ENCODE measurements around the gene ACADVL.
"Not testable (repeated sequence)": the region's sequence is repeated elsewhere in the genome, so short reads cannot be mapped to it uniquely, and the experiment has no call there.

Gene ACADVL

DNA sequence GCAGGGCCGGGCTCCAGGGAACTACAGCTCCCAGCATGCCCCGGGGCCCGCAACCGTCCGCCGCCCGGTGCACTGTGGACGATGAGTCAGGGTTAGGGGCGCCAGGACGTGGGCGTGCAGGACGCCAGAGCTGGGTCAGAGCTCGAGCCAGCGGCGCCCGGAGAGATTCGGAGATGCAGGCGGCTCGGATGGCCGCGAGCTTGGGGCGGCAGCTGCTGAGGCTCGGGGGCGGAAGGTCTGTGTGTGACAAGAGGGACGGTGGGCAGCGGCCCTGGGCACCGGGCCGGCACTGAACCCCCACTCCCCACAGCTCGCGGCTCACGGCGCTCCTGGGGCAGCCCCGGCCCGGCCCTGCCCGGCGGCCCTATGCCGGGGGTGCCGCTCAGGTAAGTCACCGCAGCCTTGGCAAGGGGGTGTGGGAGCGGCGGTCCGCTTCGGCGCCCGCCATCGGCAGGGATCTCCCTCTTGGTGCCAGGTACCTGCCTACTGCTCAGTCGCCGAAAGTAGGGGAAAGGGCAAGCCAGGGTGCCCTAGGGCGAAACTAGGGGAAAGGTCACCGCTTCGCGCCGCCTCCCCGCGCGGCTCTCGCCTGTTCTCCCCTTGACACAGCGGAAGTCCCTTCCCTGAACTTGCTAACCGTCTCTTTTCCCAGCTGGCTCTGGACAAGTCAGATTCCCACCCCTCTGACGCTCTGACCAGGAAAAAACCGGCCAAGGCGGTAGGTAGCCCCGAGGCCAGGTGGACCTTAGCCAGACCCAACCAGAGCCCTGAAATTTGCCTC is at the start of gene ACADVL, which contains the start of gene DLG4:
Gene ACADVL (plus strand): TSS at position 127 of the 781 bp plus-strand sequence. CDS start 47 bp downstream, at position 174.
Gene DLG4 (minus strand): TSS at position 25 of the 781 bp plus-strand sequence.
- DNase-seq (ENCODE audit: low spot score): peak; percentile 94

DNA sequence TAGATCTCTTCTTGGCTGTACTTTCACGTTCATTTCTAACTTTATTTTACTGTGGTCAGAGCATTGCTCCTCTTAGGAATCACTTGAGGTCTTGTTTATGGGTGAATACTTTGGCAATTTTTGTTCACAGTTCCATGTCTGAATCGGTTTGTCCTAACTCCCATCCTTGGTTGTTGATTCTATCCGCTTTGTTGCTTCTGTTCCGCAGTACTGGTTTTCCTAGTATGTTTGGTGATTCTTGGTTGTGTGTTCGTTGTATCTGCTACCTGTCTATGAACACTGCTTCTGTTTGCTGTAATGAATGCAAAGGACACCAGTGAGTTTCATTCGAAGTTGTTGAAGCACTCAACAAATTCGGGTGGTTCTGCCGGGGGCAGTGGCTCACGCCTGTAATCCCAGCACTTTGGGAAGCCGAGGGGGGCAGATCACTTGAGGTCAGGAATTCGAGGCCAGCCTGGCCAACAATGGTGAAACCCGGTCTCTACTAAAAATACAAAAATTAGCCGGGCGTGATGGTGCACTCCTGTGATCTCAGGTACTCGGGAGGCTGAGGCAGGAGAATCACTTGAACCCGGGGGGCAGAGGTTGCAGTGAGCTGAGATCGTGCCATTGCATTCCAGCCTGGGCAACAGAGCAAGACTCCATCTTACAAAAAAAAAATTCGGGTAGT is 47.1 kb upstream of the ACADVL start:
- DNase-seq (ENCODE audit: low spot score): not testable (repeated sequence)

DNA sequence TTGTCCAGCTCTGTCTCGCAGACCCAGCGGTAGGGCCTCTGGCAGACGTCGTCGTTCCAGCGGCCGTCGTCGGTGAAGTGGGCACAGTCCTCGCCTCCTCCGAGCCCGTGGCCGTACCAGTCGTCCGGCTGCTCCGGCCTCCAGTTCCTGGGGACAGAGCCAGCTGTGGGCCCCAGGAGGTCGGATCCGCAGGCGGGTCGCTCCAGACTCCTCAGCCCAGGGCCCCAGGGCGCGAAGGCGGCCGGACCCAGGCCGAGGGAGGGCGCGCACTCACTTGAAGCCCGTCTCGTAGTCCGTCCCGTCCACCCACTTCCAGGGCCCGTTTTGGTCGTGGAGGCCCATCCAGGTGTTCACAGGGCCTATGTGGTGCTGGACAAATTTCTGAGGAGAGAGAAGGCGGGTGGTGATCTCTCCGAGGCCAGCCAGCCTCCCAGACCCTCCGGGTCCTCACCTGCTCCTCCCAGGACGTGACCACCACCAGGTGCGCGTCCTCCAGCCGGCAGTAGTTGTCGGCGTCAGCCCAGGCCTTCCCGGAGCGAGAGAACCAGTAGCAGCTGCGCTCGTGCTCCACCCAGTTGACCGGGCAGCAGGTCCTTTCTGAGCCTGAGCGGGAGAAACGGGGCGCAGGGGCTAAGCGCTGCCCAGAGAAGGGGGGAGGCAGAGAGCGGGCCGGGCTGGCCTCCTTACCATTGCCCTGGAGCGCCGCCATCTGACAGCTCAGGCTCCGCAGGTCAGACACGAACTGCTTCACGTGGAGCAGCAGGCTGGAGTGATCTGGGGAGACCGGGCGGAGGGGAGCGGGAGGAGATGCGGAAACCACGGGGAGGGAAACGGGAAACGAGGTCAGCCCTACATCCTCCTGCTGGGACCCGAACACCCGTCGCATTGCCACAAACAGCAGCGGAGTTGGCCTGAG is 45.8 kb upstream of the ACADVL start:
- no peak for DNase-seq (ENCODE audit: low spot score)

DNA sequence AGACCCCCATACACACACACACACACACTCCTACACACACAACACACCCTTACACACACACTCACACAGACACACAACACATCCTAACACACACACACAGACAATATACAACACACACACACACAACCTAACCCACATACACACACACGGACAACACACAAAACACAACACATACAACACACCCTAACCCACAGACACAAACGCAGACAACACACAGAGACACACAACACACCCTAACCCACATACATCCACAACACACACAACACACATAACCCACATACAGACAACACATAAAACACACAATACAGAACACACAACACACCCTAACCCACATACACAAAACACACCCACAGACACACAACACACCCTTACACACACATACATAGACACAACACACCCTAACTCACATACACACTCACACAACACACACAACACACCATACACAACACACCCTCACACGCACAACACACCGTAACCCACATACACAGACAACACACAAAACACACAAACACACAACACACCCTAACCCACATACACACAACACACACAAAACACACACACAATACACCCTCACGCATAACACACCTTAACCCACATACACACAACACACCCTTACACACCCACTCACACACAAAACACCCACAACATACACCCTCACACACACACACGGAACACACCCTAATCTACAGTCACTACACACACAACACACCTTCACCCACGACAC is 45.0 kb upstream of the ACADVL start:
- no peak for DNase-seq (ENCODE audit: low spot score)

DNA sequence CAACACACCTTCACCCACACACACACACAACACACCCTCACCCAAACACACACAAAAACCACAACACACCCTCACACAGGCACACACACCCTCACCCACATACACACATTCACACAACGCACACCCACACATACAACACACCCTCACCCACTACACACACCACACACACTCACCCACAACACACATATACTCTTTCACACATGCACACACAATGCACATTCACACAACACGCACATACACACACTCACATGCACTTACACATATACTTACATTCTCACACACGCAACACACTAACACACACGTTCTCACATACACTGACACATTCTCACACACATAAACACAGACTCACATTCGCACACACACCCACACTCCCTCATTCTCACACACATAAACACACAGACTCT is 44.4 kb upstream of the ACADVL start:
- no peak for DNase-seq (ENCODE audit: low spot score)

DNA sequence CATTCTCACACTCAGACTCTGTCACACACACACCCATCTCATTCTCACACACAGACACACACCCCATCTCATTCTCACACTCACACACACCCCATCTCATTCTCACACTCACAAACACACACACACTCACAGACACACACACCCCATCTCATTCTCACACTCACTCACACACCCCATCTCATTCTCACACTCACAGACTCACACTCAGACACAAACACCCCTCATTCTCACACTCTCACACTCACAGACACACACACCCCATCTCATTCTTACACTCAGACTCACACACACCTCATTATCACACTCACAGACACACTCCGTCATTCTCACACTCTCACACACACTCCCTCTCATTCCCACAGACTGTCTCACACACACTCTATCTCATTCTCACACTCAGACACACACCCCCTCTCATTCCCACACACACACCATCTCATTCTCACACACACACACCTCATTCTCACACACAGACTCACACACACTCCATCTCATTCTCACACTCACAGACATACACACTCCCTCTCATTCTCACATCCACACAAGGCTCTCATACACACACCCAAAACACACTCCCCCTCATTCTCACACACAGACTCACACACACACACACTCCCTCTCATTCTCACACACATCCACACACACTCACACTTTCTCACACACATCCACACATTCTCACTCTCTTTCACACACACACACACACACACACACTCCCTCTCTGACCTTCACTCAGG is 43.5 kb upstream of the ACADVL start:
- no peak for DNase-seq (ENCODE audit: low spot score)

DNA sequence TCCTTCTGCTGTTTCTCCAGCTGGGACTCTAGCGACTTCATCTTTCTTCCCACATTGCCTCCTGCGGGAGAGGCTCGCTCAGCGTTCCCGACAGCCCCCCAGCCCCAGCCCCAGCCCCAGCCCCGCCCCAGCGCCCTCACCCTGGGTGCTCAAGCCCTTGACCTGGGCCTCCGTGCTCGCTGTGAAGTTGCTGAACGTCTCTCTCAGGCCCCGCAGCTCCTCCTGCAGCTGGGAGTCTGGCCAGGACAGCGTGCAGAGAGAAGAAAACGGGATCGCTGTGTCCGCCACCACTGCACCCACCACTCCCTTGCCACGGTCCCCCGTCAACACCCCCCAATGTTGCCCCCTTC is 42.9 kb upstream of the ACADVL start:
- DNase-seq (ENCODE audit: low spot score): no peak

DNA sequence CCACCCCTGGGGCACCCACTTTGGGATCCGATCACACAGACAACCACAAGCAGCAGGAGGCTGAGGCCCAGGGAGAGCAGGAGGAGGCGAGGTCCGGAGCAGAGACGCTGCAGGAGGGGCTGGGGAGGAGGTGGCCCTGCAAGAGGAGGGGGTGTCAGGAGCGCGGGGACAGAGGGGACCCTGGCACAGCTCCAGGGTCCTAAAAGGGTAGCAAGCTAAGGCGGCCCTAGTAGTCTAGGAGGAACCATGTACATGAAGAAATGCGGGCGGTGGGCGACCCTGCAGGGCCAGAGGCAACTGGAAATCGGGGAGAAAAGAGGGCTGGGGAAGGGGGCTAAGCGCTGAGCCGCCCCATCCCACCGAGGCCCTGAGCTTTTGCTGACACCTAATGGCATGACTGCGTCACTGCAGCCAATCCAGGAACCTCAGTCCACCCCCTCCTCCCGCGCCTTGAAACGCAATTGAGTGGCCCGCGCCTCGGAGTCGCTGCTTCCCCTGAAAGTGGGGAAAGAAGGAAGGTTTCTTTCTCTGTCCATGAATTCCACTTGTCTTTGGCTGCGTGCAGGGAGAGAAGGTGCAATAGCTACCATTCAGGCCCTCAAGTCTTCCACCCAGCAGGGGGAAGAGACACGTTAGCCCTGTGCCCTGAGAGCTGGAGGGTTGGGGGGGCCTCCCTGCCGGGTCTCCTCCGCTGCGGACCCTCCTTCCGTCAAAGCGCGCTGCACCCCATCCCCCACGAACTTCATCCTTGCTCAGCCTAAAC is 42.4 kb upstream of the ACADVL start:
- peak; percentile 77 for DNase-seq (ENCODE audit: low spot score)

DNA sequence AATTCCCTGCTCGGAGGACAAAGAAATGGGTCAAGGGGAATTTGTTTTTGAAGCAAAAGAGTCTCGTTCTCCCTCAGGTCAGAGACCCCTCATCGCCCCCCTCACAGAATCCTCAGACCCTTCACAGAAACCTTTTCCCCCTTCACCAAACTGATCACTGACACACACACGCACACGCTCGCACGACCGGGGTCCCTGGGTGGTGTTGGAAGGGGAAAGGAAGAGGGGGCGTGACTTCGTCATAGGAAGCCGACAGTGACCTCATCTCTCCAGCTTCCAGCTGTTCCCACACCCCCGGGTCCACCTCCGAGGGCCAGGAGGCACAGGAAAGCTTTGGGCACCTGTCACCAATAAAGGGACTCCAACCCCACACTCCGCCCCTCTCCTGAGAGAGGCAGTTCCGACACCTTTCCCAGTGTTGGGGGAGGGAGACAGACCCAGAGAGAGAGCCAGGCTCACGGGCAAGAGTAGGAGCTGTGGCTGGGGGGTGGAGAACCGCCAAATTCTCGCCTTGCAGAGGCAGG is 41.7 kb upstream of the ACADVL start:
- peak; percentile 59 for DNase-seq (ENCODE audit: low spot score)

DNA sequence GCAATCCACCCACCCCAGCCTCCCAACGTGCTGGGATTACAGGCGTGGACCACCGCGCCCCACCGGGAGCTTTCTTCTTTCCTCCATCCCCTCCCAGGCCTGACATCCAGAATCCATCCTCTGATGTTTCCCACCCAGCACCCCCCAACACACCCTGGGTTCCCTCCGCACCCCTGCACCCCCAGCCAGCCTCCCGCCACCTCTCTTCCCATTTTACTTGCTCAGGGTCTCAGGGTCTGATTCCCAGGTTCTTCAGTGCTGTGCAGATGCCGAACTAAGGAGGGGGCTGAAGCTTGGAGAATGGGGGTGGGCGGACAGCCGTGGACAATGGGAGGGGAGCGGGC is 40.8 kb upstream of the ACADVL start:
- no peak for DNase-seq (ENCODE audit: low spot score)

DNA sequence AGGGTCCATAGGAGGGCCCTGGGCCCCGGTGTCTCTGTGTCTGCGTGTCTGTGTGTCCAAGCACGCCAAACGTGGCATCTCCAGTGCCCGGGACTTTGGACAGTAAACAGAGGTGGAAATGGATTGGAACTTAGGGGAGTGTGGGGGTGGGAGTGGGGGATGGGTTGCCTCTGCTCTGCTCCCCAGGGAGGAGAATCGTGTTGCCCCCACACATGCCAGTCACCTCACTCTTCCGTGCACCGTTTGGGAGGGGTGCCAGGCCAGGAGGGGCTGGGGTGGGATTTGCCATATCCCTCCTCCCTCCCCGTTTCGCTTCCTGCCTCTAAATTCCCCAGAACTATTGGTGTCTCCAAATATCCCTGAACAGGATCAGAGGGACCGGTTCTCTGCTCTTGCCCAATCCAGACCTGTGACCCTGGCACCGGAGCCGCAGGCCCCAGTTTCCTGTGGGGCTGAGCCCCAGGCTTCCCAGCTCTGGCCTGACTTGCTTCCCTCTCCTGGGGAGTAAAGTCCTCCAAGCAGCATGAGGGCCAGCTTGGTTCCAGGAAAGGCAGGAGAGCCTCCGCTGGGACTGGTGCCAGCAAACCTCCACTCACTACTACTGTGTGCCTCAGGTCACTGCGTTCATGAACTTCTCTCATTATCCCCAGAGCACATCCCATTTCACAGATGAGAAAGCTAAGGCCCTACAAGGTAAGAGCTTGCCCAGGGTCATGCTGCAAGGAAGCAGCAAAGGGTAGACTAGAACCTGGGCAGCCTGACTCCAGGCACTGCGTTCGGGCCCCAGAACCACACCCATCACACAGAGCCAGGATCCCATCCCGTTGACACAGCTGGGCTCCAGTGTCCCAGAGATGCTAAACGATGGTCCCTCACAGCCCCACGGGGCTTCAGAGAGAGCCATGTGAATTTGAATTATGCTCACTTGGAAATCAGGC is 40.2 kb upstream of the ACADVL start, which contains the start of gene ASGR1:
Gene ASGR1 (minus strand): TSS at position 54 of the 938 bp plus-strand sequence. CDS start 807 bp downstream, outside the sequence.
- peak; percentile 62 for DNase-seq (ENCODE audit: low spot score)

DNA sequence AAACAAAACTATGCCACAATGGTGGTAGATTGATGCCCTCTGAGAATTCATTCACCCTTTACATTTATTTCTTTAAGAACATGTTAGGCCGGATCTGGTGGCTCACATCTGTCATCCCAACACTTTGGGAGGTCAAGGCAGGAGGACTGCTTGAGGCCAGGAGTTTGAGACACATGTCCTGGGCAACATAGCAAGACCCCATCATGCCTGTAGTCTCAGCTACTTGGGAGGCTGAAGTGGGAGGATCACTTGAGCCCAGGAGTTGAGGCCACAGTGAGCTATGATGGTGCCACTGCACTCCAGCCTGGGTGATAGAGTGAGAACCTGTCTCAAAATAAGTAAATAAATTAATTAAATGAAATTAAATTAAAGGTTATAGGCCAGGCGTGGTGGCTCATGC is 37.6 kb upstream of the ACADVL start:
- not testable (repeated sequence) for DNase-seq (ENCODE audit: low spot score)

DNA sequence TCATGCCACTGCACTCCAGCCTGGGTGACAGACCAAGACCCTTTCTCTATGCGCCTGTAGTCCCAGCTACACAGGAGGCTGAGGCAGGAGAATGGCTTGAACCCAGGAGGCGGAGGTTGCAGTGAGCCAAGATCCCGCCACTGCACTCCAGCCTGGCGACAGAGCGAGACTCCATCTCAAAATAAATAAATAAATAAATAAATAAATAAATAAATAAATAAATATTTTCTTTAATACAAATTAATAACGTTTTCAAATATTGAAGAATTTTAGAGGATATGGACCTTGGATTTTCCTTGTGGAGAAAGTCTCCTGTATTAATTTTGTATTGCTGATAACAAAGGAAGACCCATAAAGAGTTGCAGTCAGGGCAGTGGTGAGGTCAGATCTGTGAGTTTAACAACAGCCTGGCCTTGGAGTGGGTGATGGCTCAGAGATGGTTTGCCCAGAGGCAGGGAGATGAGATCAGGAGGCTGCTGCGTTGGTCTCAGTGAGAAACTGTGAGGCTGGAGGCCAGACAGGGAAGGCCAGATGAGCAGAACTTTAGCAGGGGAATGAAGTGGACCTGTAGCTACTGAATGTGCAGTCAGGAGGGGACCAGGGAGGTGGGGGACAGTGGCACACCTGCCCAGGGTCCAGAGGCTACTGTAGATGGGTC is 36.2 kb upstream of the ACADVL start:
- peak; percentile 43 for DNase-seq (ENCODE audit: low spot score)

DNA sequence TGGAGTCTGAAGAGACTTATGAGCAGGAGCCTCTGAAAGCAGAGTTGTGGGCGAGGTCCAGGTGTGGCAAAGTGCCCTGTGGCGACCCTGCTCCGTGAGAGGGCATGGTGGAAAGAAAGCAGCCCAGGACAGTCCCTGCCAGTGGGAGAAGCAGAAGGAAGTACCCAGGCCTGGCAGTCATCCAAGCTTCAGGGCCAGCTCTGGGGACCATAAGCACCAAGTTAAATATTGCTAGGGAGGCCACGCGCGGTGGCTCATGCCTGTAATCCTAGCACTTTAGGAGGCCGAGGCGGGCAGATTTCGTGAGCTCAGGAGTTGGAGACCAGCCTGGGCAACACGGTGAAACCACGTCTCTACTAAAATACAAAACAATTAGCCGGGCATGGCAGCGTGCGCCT is 35.6 kb upstream of the ACADVL start:
- DNase-seq (ENCODE audit: low spot score): no peak

DNA sequence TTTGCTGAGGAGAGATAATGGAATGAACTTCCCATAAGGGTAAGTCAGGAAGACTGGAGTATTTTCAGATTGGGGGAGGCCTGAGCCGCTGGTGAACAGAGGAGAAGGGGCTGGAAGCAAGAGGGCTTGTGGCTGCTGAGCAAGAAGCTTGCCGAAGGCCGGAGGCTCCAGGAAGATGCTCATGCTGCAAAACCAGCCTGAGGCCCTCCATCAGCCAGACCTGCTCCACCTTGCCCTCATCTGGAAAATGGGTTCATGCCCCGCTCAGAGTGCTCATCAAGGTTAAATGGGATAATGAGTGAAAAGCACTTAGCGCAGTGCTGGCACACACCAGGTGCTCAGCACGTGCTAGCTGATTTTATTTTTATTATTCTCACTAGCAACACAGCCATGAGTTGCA is 35.1 kb upstream of the ACADVL start:
- DNase-seq (ENCODE audit: low spot score): no peak

DNA sequence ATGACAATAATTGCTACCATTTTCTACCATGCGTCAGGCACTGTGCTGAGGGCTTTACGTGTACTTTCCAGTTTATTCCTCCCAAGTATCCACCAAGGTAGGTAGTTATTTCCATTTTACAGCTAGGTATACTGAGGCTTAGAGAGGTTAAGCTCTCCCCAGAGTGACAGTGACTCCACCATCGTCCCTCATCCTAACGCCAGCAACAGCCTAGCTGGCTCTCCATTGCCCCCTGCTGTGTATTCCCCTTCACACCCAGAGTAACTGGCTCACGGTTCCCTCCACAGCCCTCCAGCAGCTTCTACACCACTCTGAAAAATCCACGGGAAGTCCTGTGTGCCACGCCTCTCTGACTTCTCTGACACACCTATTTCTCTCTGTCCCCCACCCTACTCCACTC is 33.5 kb upstream of the ACADVL start:
- peak; percentile 46 for DNase-seq (ENCODE audit: low spot score)

DNA sequence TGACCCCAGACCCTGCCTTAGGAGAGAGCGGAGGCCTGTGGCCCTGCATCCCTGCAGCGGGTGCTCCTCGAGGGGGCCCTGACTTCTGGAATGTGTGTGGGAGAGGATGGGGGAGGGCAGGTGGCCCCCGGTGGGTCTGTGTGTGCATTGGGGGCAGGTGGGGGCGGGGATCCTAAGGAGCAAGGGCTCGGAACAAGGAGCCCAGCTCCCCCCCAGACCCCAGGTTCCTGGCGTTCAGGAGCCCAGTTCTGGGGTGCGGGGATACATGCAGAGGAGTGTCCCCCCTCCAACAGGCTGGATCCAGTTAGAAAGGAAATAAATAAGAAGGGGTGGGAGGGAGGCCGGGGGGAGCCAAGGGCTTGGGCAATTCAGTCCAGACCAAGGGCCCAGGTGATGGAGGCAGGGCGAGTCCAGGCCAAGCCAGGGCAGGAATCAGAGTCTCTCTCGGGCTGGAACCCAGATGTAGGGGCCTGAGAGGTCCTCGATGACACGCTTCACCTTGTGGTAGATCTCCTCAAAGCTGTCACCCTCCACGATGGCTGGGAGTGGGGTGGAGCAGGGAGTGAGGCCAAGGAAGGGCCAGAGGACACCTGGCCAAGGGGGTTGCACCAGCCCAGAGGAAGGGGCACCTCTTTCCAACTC is 29.3 kb upstream of the ACADVL start:
- no peak for DNase-seq (ENCODE audit: low spot score)

DNA sequence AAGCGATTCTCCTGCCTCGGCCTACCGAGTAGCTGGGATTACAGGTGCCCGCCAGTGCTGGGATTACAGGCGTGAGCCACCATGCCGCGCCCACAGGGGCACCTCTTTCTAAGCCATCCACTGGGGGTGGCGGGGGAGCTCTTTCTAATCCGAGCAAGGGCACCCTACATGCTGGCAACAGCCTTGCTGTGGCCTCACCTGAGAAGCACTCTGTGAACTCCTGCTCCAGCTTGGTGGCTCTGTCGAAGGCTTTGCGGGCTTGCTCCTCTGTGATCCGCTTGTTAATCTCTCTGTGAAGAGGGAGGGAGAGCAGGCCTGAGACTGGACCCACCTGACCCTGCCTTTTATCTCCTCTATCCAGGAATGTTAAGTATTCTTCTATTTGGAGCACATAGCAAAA is 28.7 kb upstream of the ACADVL start:
- no peak for DNase-seq (ENCODE audit: low spot score)

All from HuH-7.5 (cell line).